HG03025 (cell line): ENCODE data around the gene LRCH1.

Source experiments
- ATAC-seq: cut with Tn5 transposase; IDR thresholded peaks from one replicate; pipeline ENCODE4 v1.9.1; 2021; ENCODE audit warnings: mild to moderate bottlenecking, moderate library complexity; ENCODE audit not compliant: unreplicated experiment, low FRiP score

LRCH1 gene

DNA sequence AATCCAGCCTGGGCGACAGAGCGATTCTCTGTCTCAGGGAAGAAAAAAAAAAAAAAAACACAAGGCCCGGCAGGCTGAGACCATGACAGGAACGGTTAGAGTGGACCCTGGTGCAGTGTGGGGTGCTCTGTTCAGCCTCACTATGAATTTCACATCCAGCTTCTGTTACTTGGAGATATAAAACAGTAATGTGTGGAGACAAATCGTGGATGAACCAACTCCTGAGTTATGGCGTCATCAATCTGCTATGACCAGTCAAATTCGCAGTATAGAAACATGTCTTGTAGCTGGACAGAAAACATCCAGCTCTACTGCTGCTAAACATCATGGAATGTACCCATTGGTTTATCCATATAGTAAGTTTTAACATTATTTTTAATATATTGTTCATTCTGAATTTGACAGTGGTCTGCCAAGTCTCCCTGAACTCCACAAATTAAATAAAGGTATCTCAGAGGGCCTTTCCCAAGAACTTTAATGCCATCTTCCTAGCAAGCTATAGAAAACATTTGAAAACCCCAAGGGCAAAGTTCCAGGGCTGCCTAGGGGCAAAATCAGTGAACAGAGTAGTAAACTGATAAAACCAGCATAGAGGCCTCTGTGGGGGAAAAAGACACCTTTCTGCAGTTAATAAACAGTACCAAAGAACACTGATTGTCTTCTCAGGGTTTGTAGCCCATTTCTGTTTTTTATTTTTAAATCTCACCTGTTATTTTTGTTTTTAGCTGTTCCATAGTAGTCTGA is 75.8 kb downstream of the LRCH1 start:
- no peak for ATAC-seq

DNA sequence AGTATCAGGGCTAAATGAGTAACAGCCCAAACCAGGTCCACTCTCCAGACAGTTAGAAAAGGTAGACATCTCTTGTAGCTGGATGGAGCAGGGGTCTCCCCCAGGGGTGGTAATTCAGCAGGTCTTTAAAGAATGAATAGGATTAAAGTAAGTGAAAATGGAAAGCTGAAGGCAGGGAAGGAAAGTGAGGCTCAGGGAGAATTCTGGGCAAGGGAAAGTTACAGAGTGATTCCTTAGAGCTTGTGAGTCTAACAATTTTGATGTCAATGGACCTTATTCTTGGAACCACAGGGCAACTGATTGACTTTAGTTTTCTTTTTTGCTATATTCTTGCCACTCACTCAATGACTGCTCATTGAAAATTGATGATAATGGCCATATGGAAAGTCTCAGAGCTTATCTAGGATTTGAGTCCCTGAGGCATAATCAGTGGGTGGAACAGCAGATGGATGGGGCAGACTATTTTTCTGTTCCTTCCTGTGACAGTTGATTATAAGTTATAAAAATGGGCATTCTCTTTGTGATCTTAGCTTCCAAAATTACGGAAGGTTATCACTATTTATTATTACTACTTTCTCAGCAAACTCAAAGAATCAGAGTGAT is 76.9 kb downstream of the LRCH1 start:
- no peak for ATAC-seq

- ATAC-seq, result no peak
Measured at GRCh38 chr13:46630431-46631178, 77.6 kb downstream of the LRCH1 start.

DNA sequence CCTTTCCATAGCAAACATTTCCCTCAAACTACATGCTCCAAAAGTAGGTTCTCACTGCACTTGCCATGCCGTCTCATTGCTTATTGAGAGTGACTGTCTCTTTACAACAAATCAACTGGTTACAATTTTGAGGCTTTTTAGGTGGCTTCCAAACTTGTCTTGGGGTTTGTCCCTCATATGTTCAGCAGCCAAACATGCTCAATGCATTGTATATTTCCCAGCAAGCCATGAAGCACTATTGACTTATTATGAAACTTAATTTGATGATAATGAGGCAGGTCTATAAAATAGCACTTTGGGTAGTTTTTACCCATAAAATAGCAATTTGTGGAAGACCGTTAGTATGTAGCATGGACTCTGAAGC is 78.2 kb downstream of the LRCH1 start:
- no peak for ATAC-seq

- ATAC-seq, result no peak
Measured at GRCh38 chr13:46632176-46632575, 79.2 kb downstream of the LRCH1 start.

DNA sequence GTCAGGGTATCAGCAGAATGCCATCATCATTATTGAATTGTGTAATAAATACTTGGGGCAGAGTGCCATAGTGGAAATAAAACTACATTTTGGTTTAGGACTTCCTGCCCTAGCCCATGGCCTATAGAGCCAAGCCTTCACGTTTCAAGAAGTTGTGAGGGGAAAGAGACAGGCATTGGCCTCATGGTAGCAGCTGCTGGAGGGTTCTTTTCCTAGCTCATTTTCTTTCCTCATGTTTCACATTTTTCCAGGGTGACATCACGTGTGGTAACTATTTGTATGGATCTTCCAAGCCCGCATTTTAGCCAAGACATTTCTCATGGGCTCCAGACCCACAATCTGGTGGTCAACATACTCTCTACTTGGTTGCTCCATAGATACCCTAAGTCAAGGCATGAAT is 80.4 kb downstream of the LRCH1 start:
- no peak for ATAC-seq

GRCh38 chr13:46636451-46636850 is 83.5 kb downstream of the LRCH1 start:
- no peak for ATAC-seq

- no peak for ATAC-seq
Measured at GRCh38 chr13:46637213-46637612, 84.2 kb downstream of the LRCH1 start.

GRCh38 chr13:46638262-46638661 is 85.3 kb downstream of the LRCH1 start:
- ATAC-seq, result no peak

DNA sequence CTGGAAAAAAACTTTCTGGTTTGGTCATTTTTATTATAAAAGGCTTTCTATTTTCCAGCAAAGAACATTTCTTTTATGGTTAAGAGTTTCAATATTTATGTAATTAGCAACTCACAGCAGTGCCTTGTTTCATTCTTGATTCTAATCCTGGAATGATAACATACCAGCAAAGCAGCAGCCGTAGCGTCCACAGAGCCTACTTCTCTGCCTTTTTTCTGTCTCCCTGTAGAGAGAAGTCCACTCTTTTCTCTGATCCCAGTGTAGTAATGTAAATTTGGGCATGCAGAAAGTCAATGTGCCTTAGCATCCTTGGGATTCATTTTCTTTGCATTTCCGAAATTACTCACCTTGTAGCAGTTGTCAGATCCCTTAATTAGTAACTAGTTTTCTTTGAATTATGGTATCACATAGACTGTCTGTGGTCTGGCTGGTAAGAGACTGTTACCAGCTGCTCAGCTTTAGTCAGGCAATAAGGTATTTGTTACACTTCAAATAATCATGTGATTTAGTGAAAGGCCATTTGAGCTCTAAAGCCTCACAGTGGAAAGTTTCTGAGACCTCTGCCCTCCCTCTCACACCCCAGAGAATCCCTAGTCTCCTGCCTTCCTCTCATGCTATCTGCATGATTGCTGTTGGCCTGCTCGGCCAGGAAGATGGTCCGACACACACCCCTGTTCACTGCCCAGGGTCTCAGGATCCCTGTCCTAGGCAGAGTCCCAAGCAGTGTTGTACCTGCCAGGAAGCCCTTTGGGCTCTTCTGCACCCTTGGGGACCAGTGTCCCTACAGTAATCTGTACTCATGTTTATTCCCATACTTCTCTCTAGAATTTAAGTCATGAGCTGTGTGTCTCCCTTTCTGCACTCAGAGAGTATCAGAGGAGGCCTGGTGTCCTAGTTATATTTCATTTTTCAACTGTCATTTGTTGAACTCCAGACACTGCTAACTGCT is 86.3 kb downstream of the LRCH1 start:
- ATAC-seq, result peak; percentile 79

DNA sequence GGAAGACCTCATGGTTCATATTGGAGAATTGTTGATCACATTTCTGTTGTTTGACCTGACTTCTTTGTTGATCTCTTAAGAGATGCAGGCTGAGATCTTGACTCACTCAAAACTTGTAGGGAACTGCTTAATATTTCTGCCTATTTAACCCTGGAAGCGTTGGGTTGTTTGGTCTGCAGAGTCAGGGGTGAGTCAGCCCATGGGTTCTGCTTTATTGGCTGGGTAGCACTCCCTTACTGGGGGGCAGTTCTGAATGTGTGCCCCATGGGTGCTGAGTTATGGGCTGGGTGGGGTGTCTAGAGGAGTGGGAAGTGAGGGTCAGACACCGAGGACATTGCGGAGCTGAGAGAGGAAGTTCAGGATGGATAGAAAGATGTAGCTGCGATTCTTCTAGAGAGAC is 87.9 kb downstream of the LRCH1 start:
- ATAC-seq, result no peak

- no peak for ATAC-seq
Measured at GRCh38 chr13:46641274-46642081, 88.5 kb downstream of the LRCH1 start.

- no peak for ATAC-seq
Measured at GRCh38 chr13:46642254-46642653, 89.3 kb downstream of the LRCH1 start.

DNA sequence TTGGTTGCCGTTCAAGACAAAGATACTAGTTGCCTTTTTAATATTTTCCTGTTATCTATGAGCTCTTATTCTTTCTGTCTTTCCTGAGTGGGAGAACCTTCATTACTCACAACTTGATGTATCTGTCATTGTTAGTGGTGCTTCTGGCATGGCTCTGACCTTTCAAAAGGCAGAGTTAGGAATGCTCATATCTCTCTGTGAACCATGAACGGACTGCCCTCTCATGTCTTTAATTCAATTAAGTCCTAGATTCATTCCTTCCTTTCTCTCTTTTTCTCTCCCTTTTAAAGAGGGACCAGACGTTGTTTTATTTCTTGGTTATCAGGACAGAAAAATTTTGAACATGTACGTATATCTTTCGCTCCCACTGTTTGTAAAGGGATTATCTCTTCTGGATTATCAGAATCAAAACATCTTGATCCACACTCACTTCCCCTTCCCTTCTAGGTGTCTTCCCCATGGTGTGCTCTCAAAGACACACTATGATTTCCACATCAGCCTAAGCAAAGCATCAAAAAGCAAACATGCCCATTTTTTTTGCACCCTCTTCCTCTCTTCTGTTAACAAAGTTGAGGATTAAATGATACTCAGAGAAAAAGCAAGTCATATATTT is 90.3 kb downstream of the LRCH1 start:
- ATAC-seq, result no peak

GRCh38 chr13:46644816-46645215 is 91.8 kb downstream of the LRCH1 start:
- ATAC-seq, result no peak

GRCh38 chr13:46647512-46648065 is 94.6 kb downstream of the LRCH1 start:
- ATAC-seq, result no peak

DNA sequence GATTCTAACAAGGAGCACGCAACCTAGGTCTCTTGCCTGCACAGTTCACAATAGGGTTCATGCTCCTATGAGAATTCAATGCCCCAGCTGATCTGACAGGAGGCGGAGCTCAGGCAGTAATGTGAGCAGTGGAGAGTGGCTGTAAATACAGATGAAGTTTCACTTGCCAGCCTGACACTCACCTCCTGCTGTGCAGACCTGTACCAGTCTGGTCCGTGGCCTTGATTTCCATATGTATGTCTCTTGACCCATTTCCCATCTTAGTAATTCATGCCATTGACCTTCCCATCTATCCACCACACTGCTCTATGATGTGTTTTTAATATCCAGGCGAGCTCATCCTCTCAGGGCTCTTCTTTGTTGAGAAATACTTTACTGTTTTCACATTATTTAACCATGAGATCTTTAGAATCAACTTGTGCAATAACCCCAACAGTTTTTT is 95.2 kb downstream of the LRCH1 start:
- peak; percentile 92 for ATAC-seq

DNA sequence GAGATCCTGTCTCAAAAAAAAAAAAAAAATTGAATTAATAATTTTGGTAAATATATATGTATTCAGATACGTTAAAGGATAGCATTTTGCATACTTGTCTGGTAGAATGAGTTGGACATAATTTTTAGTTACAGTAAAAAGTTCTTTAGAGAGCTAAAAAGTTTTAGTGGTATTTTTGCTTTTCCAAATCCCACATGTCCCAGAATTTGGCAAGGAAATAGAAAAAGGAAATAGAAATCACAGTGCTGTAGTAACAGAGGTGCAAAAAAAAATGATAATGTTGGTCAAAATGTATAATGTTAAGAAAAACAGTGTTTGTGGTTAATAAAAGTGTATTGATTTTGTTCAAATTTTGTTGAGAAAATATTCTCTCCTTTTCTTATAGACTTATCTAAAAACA is 96.8 kb downstream of the LRCH1 start:
- ATAC-seq, result no peak

GRCh38 chr13:46654951-46655350 is 102.0 kb downstream of the LRCH1 start:
- no peak for ATAC-seq
